Liver (tissue), 9 donors: ENCODE results near the gene P2RY8. TPM values are rescaled to one million over a fixed set of nuclear protein-coding genes. Genes with fewer than 3 reads are reported as not detected.
A peak's percentile ranks its signal among the peaks of the same experiment; 100 is the strongest.

Experiments
- DNase-seq: peaks from one replicate; pipeline ENCODE4 v3.0.0-alpha.2; 2017; ENCODE audit warnings: low spot score
- H3K27ac ChIP-seq, 2 donors: one replicate each; pipeline ENCODE4 v1.7.0; 2013; ENCODE audit warnings: inconsistent platforms in 2 of 2, low read length in 2 of 2, control low read depth in 1 of 2, low read depth in 1 of 2, mild to moderate bottlenecking in 1 of 2
- H3K27me3 ChIP-seq, 4 donors: one replicate each; pipeline versions ENCODE4 v1.6.1 to v1.7.0; 2013; ENCODE audit warnings: low read length in 3 of 4, inconsistent platforms in 1 of 4, mild to moderate bottlenecking in 1 of 4, moderate library complexity in 1 of 4; ENCODE audit not compliant: control insufficient read depth in 4 of 4, insufficient read depth in 4 of 4
- H3K36me3 ChIP-seq, 4 donors: one replicate each; pipeline versions ENCODE4 v1.6.1 to v1.7.0; 2013; ENCODE audit warnings: low read length in 3 of 4, mild to moderate bottlenecking in 3 of 4, low read depth in 1 of 4, moderate library complexity in 1 of 4; ENCODE audit not compliant: control insufficient read depth in 4 of 4, insufficient read depth in 3 of 4
- H3K4me1 ChIP-seq, 4 donors: one replicate each; pipeline versions ENCODE4 v1.6.1 to v1.7.0; 2013; ENCODE audit warnings: low read length in 3 of 4, mild to moderate bottlenecking in 3 of 4, moderate library complexity in 1 of 4; ENCODE audit not compliant: control insufficient read depth in 4 of 4, insufficient read depth in 4 of 4
- H3K4me3 ChIP-seq, 3 donors: one replicate each; pipeline versions ENCODE4 v1.6.1 to v1.7.0; 2013; ENCODE audit warnings: low read length in 3 of 3, control low read depth in 1 of 3, low read depth in 1 of 3, mild to moderate bottlenecking in 1 of 3
- H3K9ac ChIP-seq, 2 donors: one replicate each; pipeline ENCODE4 v1.7.0; 2013; ENCODE audit warnings: low read length in 2 of 2, mild to moderate bottlenecking in 2 of 2, moderate library complexity in 2 of 2, control low read depth in 1 of 2, low read depth in 1 of 2
- H3K9me3 ChIP-seq, 4 donors: one replicate each; pipeline versions ENCODE4 v1.6.1 to v1.7.0; 2013; ENCODE audit warnings: low read length in 3 of 4; ENCODE audit not compliant: control insufficient read depth in 4 of 4
- EGR1 ChIP-seq, 2 donors: IDR thresholded peaks; 2 replicates each; pipeline ENCODE4 v1.6.1; 2016 to 2018; ENCODE audit warnings: antibody characterized with exemption in 2 of 2, low read depth in 2 of 2
- FOXA1 ChIP-seq: IDR thresholded peaks from 2 replicates; pipeline ENCODE4 v1.6.1; 2016; ENCODE audit warnings: antibody characterized with exemption
- FOXA2 ChIP-seq: IDR thresholded peaks from 2 replicates; pipeline ENCODE4 v1.6.1; 2016; ENCODE audit warnings: antibody characterized with exemption
- GABPA ChIP-seq, 2 donors: IDR thresholded peaks in 1 of 2; conservative IDR thresholded peaks in 1 of 2; 2 replicates each; pipeline ENCODE4 v1.6.1; 2016; ENCODE audit warnings: antibody characterized with exemption in 2 of 2, mild to moderate bottlenecking in 1 of 2, moderate library complexity in 1 of 2
- HNF4A ChIP-seq, 2 donors: conservative IDR thresholded peaks; 2 replicates each; pipeline ENCODE4 v1.6.1; 2016; ENCODE audit warnings: antibody characterized with exemption in 2 of 2, mild to moderate bottlenecking in 2 of 2
- HNF4G ChIP-seq: IDR thresholded peaks from 2 replicates; pipeline ENCODE4 v1.6.1; 2016; ENCODE audit warnings: antibody characterized with exemption
- JUND ChIP-seq, 2 donors: IDR thresholded peaks; 2 replicates each; pipeline ENCODE4 v1.6.1; 2016; ENCODE audit warnings: antibody characterized with exemption in 2 of 2
- NR2F2 ChIP-seq: IDR thresholded peaks from 2 replicates; pipeline ENCODE4 v1.6.1; 2016; ENCODE audit warnings: antibody characterized with exemption
- RAD21 ChIP-seq, 2 donors: IDR thresholded peaks; 2 replicates each; pipeline ENCODE4 v1.6.1; 2016; ENCODE audit warnings: antibody characterized with exemption in 2 of 2, mild to moderate bottlenecking in 2 of 2
- RXRA ChIP-seq, 2 donors: IDR thresholded peaks; 2 replicates each; pipeline ENCODE4 v1.6.1; 2017 to 2018; ENCODE audit warnings: antibody characterized with exemption in 2 of 2, mild to moderate bottlenecking in 1 of 2
- SP1 ChIP-seq: IDR thresholded peaks from 2 replicates; pipeline ENCODE4 v1.6.1; 2018; ENCODE audit warnings: antibody characterized with exemption, mild to moderate bottlenecking
- TAF1 ChIP-seq: conservative IDR thresholded peaks from 2 replicates; pipeline ENCODE4 v1.6.1; 2016; ENCODE audit warnings: antibody characterized with exemption, mild to moderate bottlenecking
- YY1 ChIP-seq: IDR thresholded peaks from 2 replicates; pipeline ENCODE4 v1.6.1; 2016; ENCODE audit warnings: antibody characterized with exemption, mild to moderate bottlenecking
- WGBS: extraction: QIAGEN DNeasy Blood & Tissue Kit; methylation state at CpG from one replicate; pipeline ENCODE4 v1.1.7; 2013; 5-methylcytosine and 5-hydroxymethylcytosine counted together
- polyA plus RNA-seq, 2 donors: library from polyadenylated mRNA; stranded (reverse) in 1 of 2; unstranded in 1 of 2; fragments of 200-250 nt in 1 of 2; fragments of >200 nt in 1 of 2; fragmentation: Nextera tagmentation in 1 of 2; extraction: Ambion mirVana in 1 of 2; gene quantifications; one replicate each; pipeline versions ENCODE4 v1.2.1 to v1.2.3, GENCODE V29; 2013 to 2015
- total RNA-seq, 2 donors: library from RNA; depleted of rRNA; stranded (reverse); fragments of >200 nt; gene quantifications; one replicate each; pipeline ENCODE4 v1.2.3, GENCODE V29; 2014
- TF ChIP-seq, protein P1 (sequence below): IDR thresholded peaks from 2 replicates; pipeline ENCODE4 v1.6.1; 2016; ENCODE audit warnings: antibody characterized with exemption, mild to moderate bottlenecking
- TF ChIP-seq, protein P2 (sequence below): IDR thresholded peaks from 2 replicates; pipeline ENCODE4 v1.6.1; 2016; ENCODE audit warnings: antibody characterized with exemption
- TF ChIP-seq, protein P3 (sequence below): IDR thresholded peaks from 2 replicates; pipeline ENCODE4 v1.6.1; 2016; ENCODE audit warnings: antibody characterized with exemption
- TF ChIP-seq, protein P4 (sequence below): IDR thresholded peaks from 2 replicates; pipeline ENCODE4 v1.6.1; 2016; ENCODE audit warnings: antibody characterized with exemption
- TF ChIP-seq, protein P5 (sequence below): fragments of 150-350 bp; IDR thresholded peaks from 2 replicates; pipeline ENCODE4 v1.5.1; 2017; ENCODE audit warnings: improper control_type of control experiment, low read depth, low read length; ENCODE audit not compliant: missing input control
- donor health status: healthy.
- donor health status: healthy.
- donor health status: healthy.
- donor health status: healthy.
- donor health status: healthy.

Gene P2RY8
- total and polyA plus RNA-seq, 4 donors: 0.24 to 4.4 (median 0.59) TPM

DNA sequence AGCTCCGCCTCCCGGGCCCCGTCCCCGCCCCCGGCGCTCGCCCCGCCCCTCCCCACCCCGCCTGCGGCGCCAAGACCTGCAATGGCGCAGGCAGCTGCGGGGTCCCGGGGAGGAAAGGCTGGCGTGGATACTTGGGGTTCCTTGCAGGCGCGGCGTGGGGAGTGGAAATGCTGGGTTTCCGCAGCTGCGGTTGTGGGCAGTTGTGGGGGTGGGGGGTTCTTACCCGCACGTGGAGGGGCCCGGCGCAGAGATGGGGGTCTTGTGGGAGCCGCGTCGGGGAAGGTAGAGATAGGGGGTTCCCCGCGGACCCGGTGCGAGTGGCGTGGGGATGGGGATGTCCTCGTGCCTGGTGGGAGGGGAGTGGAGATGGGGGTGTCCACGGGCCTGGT, 83.6 kb downstream of the P2RY8 start:
- Histone ChIP-seq H3K9me3 (no peaks in the 10 kb centered on the region), H3K9ac (no peak overlapping the region), H3K27me3 (no peaks in the 10 kb centered on the region), H3K27ac (peak overlapping the region; percentile 94), H3K4me3 (peak overlapping the region in 2 of 3 donors; percentile 73 to 75), H3K4me1 (peaks cover 0 to 17% (median 8%) of the 10 kb centered on the region in 4 donors), H3K36me3 (no peaks in the 10 kb centered on the region)
- DNase-seq: no peak
- TF ChIP-seq FOXA2 (no peak), NR2F2 (no peak), GABPA (IDR thresholded peaks at IDR 0.05 in 1 of 2, conservative IDR thresholded peaks at IDR 0.05 in 1 of 2) (no peak), HNF4G (no peak), EGR1 (IDR thresholded peaks at IDR 0.05; ENCODE audit: low read depth in 2 of 2) (no peak)
- TF ChIP-seq, protein P1, sequence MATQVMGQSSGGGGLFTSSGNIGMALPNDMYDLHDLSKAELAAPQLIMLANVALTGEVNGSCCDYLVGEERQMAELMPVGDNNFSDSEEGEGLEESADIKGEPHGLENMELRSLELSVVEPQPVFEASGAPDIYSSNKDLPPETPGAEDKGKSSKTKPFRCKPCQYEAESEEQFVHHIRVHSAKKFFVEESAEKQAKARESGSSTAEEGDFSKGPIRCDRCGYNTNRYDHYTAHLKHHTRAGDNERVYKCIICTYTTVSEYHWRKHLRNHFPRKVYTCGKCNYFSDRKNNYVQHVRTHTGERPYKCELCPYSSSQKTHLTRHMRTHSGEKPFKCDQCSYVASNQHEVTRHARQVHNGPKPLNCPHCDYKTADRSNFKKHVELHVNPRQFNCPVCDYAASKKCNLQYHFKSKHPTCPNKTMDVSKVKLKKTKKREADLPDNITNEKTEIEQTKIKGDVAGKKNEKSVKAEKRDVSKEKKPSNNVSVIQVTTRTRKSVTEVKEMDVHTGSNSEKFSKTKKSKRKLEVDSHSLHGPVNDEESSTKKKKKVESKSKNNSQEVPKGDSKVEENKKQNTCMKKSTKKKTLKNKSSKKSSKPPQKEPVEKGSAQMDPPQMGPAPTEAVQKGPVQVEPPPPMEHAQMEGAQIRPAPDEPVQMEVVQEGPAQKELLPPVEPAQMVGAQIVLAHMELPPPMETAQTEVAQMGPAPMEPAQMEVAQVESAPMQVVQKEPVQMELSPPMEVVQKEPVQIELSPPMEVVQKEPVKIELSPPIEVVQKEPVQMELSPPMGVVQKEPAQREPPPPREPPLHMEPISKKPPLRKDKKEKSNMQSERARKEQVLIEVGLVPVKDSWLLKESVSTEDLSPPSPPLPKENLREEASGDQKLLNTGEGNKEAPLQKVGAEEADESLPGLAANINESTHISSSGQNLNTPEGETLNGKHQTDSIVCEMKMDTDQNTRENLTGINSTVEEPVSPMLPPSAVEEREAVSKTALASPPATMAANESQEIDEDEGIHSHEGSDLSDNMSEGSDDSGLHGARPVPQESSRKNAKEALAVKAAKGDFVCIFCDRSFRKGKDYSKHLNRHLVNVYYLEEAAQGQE: peak; percentile 8
- TF ChIP-seq, protein P2, sequence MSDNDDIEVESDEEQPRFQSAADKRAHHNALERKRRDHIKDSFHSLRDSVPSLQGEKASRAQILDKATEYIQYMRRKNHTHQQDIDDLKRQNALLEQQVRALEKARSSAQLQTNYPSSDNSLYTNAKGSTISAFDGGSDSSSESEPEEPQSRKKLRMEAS: no peak
- TF ChIP-seq, protein P3, sequence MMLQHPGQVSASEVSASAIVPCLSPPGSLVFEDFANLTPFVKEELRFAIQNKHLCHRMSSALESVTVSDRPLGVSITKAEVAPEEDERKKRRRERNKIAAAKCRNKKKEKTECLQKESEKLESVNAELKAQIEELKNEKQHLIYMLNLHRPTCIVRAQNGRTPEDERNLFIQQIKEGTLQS: no peak
- WGBS: under 1% methylated on average over 34 of the region's 34 CpGs

DNA sequence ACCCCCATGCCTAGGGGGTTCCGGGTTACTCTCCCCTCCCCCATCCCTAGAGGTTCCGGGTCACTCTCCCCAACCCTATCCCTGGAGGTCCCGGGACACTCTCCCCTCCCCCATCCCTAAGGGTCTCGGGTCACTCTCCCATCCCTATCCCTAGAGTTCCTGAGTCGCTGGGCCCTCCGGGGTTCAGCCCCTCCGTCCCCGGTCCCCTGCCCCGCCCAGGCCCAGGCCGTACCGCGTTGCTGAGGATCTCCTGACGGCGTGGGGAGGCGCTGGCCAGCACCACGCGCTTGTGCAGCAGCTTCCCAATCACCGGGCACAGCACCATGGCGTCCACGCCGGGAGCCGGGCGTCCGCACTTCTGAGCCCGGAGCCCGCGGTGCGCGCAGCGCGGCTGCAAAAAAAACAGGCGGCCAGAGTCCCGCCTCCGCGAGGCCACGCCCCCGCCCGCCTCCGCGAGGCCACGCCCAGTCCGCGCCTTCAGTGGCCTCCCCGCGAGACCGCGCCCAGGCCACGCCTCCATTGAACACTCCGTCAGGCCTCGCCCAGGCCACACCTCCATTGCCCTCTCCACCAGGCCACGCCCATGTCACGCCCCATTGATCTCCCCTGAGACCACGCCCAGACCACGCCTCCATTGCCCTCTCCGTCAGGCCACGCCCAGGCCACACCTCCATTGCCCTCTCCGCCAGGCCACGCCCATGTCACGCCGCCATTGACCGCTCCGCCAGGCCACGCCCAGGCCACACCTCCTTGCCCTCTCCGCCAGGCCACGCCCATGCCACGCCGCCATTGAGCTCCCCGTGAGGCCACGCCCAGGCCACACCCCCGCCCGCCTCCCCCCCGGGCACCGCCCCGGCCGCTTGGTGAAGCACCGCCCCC, 84.2 kb downstream of the P2RY8 start, which contains the start of gene ASMTL:
Gene ASMTL, minus strand, starts transcription at position 394 of the 879 bp plus-strand sequence. Its CDS starts 69 bp downstream, at position 325.
- peaks cover 0 to 17% (median 8%) of the 10 kb centered on the region in 4 donors for H3K4me1 ChIP-seq
- peak; percentile 99 for DNase-seq
- H3K27me3 ChIP-seq: no peaks in the 10 kb centered on the region
- H3K36me3 ChIP-seq: no peaks in the 10 kb centered on the region
- WGBS: under 1% methylated on average over 76 of the region's 76 CpGs
- H3K9me3 ChIP-seq: no peaks in the 10 kb centered on the region
- peak within 1 kb of the TSS; percentile 31 to 45 for H3K9ac ChIP-seq
- H3K4me3 ChIP-seq: peak within 1 kb of the TSS; percentile 75 to 80 (median 79)
- H3K27ac ChIP-seq: peak within 1 kb of the TSS; percentile 94
- TF ChIP-seq RXRA (IDR thresholded peaks at IDR 0.05) (no peak), SP1 (peak; percentile 91), FOXA2 (no peak), GABPA (IDR thresholded peaks at IDR 0.05 in 1 of 2, conservative IDR thresholded peaks at IDR 0.05 in 1 of 2) (no peak), NR2F2 (peak; percentile 42), HNF4A (conservative IDR thresholded peaks at IDR 0.05) (no peak), RAD21 (IDR thresholded peaks at IDR 0.05) (no peak), EGR1 (IDR thresholded peaks at IDR 0.05; ENCODE audit: low read depth in 2 of 2) (peak in 1 of 2 donors; percentile 9), FOXA1 (peak; percentile 30), JUND (IDR thresholded peaks at IDR 0.05) (no peak), YY1 (no peak), TAF1 (peak; percentile 70), HNF4G (no peak)
- TF ChIP-seq, protein P1: peak; percentile 46
- TF ChIP-seq, protein P4, sequence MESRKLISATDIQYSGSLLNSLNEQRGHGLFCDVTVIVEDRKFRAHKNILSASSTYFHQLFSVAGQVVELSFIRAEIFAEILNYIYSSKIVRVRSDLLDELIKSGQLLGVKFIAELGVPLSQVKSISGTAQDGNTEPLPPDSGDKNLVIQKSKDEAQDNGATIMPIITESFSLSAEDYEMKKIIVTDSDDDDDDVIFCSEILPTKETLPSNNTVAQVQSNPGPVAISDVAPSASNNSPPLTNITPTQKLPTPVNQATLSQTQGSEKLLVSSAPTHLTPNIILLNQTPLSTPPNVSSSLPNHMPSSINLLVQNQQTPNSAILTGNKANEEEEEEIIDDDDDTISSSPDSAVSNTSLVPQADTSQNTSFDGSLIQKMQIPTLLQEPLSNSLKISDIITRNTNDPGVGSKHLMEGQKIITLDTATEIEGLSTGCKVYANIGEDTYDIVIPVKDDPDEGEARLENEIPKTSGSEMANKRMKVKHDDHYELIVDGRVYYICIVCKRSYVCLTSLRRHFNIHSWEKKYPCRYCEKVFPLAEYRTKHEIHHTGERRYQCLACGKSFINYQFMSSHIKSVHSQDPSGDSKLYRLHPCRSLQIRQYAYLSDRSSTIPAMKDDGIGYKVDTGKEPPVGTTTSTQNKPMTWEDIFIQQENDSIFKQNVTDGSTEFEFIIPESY: no peak
- TF ChIP-seq, protein P3: no peak
- TF ChIP-seq, protein P5, sequence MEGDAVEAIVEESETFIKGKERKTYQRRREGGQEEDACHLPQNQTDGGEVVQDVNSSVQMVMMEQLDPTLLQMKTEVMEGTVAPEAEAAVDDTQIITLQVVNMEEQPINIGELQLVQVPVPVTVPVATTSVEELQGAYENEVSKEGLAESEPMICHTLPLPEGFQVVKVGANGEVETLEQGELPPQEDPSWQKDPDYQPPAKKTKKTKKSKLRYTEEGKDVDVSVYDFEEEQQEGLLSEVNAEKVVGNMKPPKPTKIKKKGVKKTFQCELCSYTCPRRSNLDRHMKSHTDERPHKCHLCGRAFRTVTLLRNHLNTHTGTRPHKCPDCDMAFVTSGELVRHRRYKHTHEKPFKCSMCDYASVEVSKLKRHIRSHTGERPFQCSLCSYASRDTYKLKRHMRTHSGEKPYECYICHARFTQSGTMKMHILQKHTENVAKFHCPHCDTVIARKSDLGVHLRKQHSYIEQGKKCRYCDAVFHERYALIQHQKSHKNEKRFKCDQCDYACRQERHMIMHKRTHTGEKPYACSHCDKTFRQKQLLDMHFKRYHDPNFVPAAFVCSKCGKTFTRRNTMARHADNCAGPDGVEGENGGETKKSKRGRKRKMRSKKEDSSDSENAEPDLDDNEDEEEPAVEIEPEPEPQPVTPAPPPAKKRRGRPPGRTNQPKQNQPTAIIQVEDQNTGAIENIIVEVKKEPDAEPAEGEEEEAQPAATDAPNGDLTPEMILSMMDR: no peak
